ENCODE results near the gene OR51D1.

OR51D1 gene

DNA sequence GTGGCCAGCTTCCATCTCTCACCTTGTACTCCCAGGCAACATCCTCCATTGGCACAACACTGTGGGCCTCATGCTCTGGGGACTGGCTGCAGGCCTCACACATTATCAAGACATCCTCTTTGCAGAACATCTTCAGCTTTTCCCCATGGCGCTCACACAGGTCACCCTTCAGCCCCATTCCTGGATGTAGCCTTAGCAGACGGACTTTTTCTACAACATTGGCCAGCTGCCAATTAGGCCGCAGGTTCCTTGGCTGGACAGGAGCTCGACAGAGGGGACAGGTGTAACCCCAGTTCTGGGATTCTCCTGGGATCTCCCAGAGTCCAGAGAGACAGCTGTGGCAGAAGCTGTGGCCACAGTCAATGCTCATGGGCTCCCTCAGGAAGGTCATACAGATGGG is 32.2 kb upstream of the OR51D1 start:
- Histone ChIP-seq H3K4me3 (ENCODE audit: low read length) (no peak overlapping the region), H3K79me2 (ENCODE audit: low read length) (no peaks in the 10 kb centered on the region), H3K9me2 (replicated peaks; ENCODE audit: insufficient read depth, low read length) (no peaks in the 10 kb centered on the region), H3K9ac (ENCODE audit: low read length) (no peak overlapping the region), H3K36me3 (replicated peaks; ENCODE audit: insufficient read depth, low read length) (no peaks in the 10 kb centered on the region), H3K4me2 (ENCODE audit: low read depth, low read length) (no peak overlapping the region), H2AFZ (ENCODE audit: low read length) (no peak overlapping the region), H3K27me3 (replicated peaks; ENCODE audit: insufficient read depth, low read length) (no peaks in the 10 kb centered on the region), H3K27ac (ENCODE audit: low read length) (no peak overlapping the region), H4K20me1 (ENCODE audit: insufficient read depth, low read length) (no peaks in the 10 kb centered on the region), H3K4me1 (ENCODE audit: low read length) (no peaks in the 10 kb centered on the region; the same call in 1 of the 2 replicates), H3K9me3 (replicated peaks; ENCODE audit: insufficient read depth, low read length) (no peaks in the 10 kb centered on the region), H3F3A (ENCODE audit: insufficient read depth, low read length) (peaks cover 6% of the 10 kb centered on the region; the same call in 1 of the 2 replicates)
- TF ChIP-seq EZH2phosphoT487 (IDR thresholded peaks at IDR 0.05; ENCODE audit: low read length) (no peak), EZH2 (optimal IDR thresholded peaks at IDR 0.05; ENCODE audit: low read depth, low read length) (no peak)
- TF ChIP-seq, protein P1, sequence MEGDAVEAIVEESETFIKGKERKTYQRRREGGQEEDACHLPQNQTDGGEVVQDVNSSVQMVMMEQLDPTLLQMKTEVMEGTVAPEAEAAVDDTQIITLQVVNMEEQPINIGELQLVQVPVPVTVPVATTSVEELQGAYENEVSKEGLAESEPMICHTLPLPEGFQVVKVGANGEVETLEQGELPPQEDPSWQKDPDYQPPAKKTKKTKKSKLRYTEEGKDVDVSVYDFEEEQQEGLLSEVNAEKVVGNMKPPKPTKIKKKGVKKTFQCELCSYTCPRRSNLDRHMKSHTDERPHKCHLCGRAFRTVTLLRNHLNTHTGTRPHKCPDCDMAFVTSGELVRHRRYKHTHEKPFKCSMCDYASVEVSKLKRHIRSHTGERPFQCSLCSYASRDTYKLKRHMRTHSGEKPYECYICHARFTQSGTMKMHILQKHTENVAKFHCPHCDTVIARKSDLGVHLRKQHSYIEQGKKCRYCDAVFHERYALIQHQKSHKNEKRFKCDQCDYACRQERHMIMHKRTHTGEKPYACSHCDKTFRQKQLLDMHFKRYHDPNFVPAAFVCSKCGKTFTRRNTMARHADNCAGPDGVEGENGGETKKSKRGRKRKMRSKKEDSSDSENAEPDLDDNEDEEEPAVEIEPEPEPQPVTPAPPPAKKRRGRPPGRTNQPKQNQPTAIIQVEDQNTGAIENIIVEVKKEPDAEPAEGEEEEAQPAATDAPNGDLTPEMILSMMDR (IDR thresholded peaks at IDR 0.05; ENCODE audit: low read length) = no peak
- DNase-seq = no peak

DNA sequence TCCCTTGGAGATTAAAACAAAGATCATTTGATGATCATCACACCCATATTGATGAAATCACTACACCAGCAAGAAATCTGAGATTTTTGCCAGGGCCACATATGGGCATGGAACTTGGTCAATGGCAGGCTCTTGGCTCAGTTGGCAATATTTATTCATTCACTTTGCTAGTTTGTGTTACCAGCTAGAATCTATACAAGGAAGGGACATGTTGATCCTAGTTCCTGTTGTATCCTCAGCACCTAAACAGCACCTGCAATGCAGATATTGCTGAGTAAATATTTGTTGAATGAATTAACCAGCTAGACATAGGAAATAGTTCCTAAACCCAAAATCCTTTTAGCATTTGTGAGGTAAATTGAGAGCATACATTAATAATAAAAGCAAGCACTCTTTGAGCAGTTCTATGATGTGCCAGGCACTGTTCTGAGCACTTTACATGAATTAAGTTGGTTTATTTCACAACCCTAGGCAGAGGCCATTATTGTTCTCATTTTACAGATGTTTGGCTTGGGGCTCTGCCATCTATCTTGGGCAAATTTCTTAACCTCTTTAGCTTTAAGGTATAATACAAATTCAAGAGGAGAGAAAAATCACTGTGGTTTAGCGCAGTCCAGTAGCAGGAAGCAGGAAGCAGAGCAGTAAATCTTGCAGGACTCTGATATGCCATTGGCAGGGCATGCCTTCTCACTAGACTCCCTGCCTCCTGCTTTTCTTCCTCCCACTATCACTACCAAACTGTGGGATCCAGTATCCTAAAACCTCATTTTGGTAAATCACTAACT is 30.9 kb upstream of the OR51D1 start:
- H3K9ac ChIP-seq (ENCODE audit: low read length) = no peak overlapping the region
- no peaks in the 10 kb centered on the region; the same call in 1 of the 2 replicates for H3K4me1 ChIP-seq (ENCODE audit: low read length)
- H3K9me2 ChIP-seq (replicated peaks; ENCODE audit: insufficient read depth, low read length) = no peaks in the 10 kb centered on the region
- TF ChIP-seq EZH2 (optimal IDR thresholded peaks at IDR 0.05; ENCODE audit: low read depth, low read length) = no peak
- TF ChIP-seq EZH2phosphoT487 (IDR thresholded peaks at IDR 0.05; ENCODE audit: low read length) = no peak
- TF ChIP-seq, protein P1 (IDR thresholded peaks at IDR 0.05; ENCODE audit: low read length) = no peak
- H3F3A ChIP-seq (ENCODE audit: insufficient read depth, low read length) = peaks cover 6% of the 10 kb centered on the region; the same call in 1 of the 2 replicates
- no peak for DNase-seq
- H2AFZ ChIP-seq (ENCODE audit: low read length) = no peak overlapping the region
- H3K27ac ChIP-seq (ENCODE audit: low read length) = no peak overlapping the region
- H3K79me2 ChIP-seq (ENCODE audit: low read length) = no peaks in the 10 kb centered on the region
- no peaks in the 10 kb centered on the region for H3K27me3 ChIP-seq (replicated peaks; ENCODE audit: insufficient read depth, low read length)
- no peak overlapping the region for H3K4me3 ChIP-seq (ENCODE audit: low read length)
- H3K9me3 ChIP-seq (replicated peaks; ENCODE audit: insufficient read depth, low read length) = no peaks in the 10 kb centered on the region
- H4K20me1 ChIP-seq (ENCODE audit: insufficient read depth, low read length) = no peaks in the 10 kb centered on the region
- H3K36me3 ChIP-seq (replicated peaks; ENCODE audit: insufficient read depth, low read length) = no peaks in the 10 kb centered on the region
- H3K4me2 ChIP-seq (ENCODE audit: low read depth, low read length) = peak overlapping the region; percentile 86; the same call in 1 of the 2 replicates

DNA sequence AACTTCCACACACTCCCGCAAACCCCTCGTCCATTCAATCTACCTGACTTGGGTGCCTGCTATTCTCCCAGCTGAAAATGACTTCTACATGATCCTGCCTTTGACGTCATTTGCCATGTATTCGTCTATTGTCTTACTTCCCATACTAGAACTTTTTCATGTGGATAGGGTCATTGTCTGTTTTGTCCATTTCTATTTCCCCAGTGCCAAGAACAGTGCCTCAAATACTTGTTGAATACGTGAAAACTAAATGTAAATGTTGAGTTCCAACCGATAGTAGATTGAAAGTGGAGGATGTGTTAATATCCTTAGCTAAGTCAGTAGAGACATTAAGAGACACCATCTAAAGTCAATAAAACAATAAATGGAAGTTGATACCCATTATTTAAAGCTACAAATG is 30.2 kb upstream of the OR51D1 start:
- no peak for DNase-seq
- H3K79me2 ChIP-seq (ENCODE audit: low read length) = no peaks in the 10 kb centered on the region
- no peaks in the 10 kb centered on the region for H3K36me3 ChIP-seq (replicated peaks; ENCODE audit: insufficient read depth, low read length)
- H3K27ac ChIP-seq (ENCODE audit: low read length) = no peak overlapping the region
- H3K4me3 ChIP-seq (ENCODE audit: low read length) = peak overlapping the region; percentile 75
- no peaks in the 10 kb centered on the region for H3K9me3 ChIP-seq (replicated peaks; ENCODE audit: insufficient read depth, low read length)
- H4K20me1 ChIP-seq (ENCODE audit: insufficient read depth, low read length) = no peaks in the 10 kb centered on the region
- H3F3A ChIP-seq (ENCODE audit: insufficient read depth, low read length) = peaks cover 6% of the 10 kb centered on the region; the same call in 1 of the 2 replicates
- no peaks in the 10 kb centered on the region for H3K9me2 ChIP-seq (replicated peaks; ENCODE audit: insufficient read depth, low read length)
- H3K4me2 ChIP-seq (ENCODE audit: low read depth, low read length) = peak overlapping the region; percentile 86
- no peaks in the 10 kb centered on the region; the same call in 1 of the 2 replicates for H3K4me1 ChIP-seq (ENCODE audit: low read length)
- no peaks in the 10 kb centered on the region for H3K27me3 ChIP-seq (replicated peaks; ENCODE audit: insufficient read depth, low read length)
- peak overlapping the region; percentile 79 for H2AFZ ChIP-seq (ENCODE audit: low read length)
- TF ChIP-seq, protein P1 (IDR thresholded peaks at IDR 0.05; ENCODE audit: low read length) = no peak
- H3K9ac ChIP-seq (ENCODE audit: low read length) = peak overlapping the region; percentile 78; the same call in 1 of the 2 replicates

All from MM.1S (cell line).